Psoas muscle (tissue), 8 donors: ENCODE results near the gene BMP10. TPM values are rescaled to one million over a fixed set of nuclear protein-coding genes. Genes with fewer than 3 reads are reported as not detected.

Source experiments
- ATAC-seq, 4 donors: fragments of 200-7000 bp; cut with Tn5 transposase; one replicate each; pipeline ENCODE4 v1.9.1; 2020; ENCODE audit warnings: moderate library complexity in 3 of 4, mild to moderate bottlenecking in 2 of 4
- DNase-seq, 2 donors: peaks; one replicate each; pipeline ENCODE4 v3.0.0-alpha.2; 2020
- H3K27ac ChIP-seq: fragments of 200-600 bp; one replicate; pipeline ENCODE4 v1.8.0; 2022
- H3K27me3 ChIP-seq, 3 donors: fragments of 200-600 bp in 1 of 3; one replicate each; pipeline versions ENCODE4 v1.6.1 to v1.8.0; 2013 to 2022; ENCODE audit warnings: low read length in 2 of 3, mild to moderate bottlenecking in 2 of 3, moderate library complexity in 1 of 3; ENCODE audit not compliant: insufficient read depth in 3 of 3
- H3K36me3 ChIP-seq, 2 donors: fragments of 200-600 bp in 1 of 2; one replicate each; pipeline versions ENCODE4 v1.6.1 to v1.8.0; 2013 to 2022; ENCODE audit warnings: low read depth in 1 of 2, mild to moderate bottlenecking in 1 of 2, moderate library complexity in 1 of 2; ENCODE audit not compliant: insufficient read depth in 1 of 2
- H3K4me1 ChIP-seq: fragments of 200-600 bp; one replicate; pipeline ENCODE4 v1.8.0; 2022
- H3K4me3 ChIP-seq: fragments of 200-600 bp; one replicate; pipeline ENCODE4 v1.8.0; 2022; ENCODE audit warnings: mild to moderate bottlenecking
- H3K9me3 ChIP-seq: fragments of 200-600 bp; one replicate; pipeline ENCODE4 v1.8.0; 2022
- CTCF ChIP-seq: fragments of 200-600 bp; IDR thresholded peaks from one replicate; pipeline ENCODE4 v1.8.0; 2022; ENCODE audit warnings: antibody characterized with exemption
- WGBS, 3 donors: extraction: QIAGEN DNeasy Blood & Tissue Kit; methylation state at CpG; one replicate each; pipeline versions ENCODE4 v1.1.6 to v1.1.7; 2013; 5-methylcytosine and 5-hydroxymethylcytosine counted together
- intact Hi-C, 2 donors: fragments of 100-400 bp; cut with DNase I; formaldehyde crosslinking; loops; one replicate each; pipeline versions ENCODE4 v1.11.0 to v1.14.2; 2022
- polyA plus RNA-seq, 3 donors: library from polyadenylated mRNA; stranded (reverse); fragments of 200-250 nt; gene quantifications; one replicate each; pipeline ENCODE4 v1.2.3, GENCODE V29; 2013
- total RNA-seq, 4 donors: library from RNA; stranded (reverse); fragmentation: NEBNext Ultra II Directional in 2 of 4; extraction: Animal tissue kit (Norgen Biotek cat#: 25700) in 2 of 4; gene quantifications; one replicate each; pipeline versions ENCODE4 v1.2.1 to v1.2.4, GENCODE V29; 2021 to 2023
- donor health status: healthy with polysubstance abuse.
- donor health status: DM: no; HTN: no; CAD: no; lungs with moderate emphysema.
- donor health status: Bipolar disorder and iron deficiency.
- donor health status: healthy.
- donor health status: DM: yes; HTN: yes; CAD: no.
- donor health status: DM: no; HTN: no; CAD: no.
- donor health status: DM: no; HTN: no; CAD: no.
- donor health status: DM: yes; HTN: yes; CAD: no.

Gene BMP10
- total and polyA plus RNA-seq, 7 donors = 0.17 to 0.27 TPM; not detected in 5

- Histone ChIP-seq H3K27me3 (no peaks in the 10 kb centered on the region), H3K4me1 (peaks cover 28% of the 10 kb centered on the region), H3K27ac (peak overlapping the region; percentile 78), H3K4me3 (no peak overlapping the region), H3K36me3 (no peaks in the 10 kb centered on the region), H3K9me3 (no peaks in the 10 kb centered on the region)
- ATAC-seq (peak; percentile 77 to 87 (median 78)), DNase-seq (peak; percentile 64 to 66)
- 38 to 43% (median 43%) methylated on average over 8 of the region's 8 CpGs for WGBS, 3 donors
- no peak for TF ChIP-seq CTCF
- intact Hi-C loops = loop anchor here in 1 of 2 donors (5.0 kb wide), 1 partner anchor 60 kb away; no protein-coding TSS in a partner anchor
These were observed 38.8 kb downstream of the BMP10 start for GRCh38 chr2:68832233-68832869.

- intact Hi-C loops = loop anchor here in 1 of 2 donors (5.0 kb wide), 1 partner anchor 59 kb away; no protein-coding TSS in a partner anchor
- no peak overlapping the region for H3K4me3 ChIP-seq
- no peak for DNase-seq
- peak overlapping the region; percentile 78 for H3K27ac ChIP-seq
- ATAC-seq = peak in 3 of 4 donors; percentile 13 to 25 (median 16)
- no peaks in the 10 kb centered on the region for H3K36me3 ChIP-seq
- H3K9me3 ChIP-seq = no peaks in the 10 kb centered on the region
- peaks cover 28% of the 10 kb centered on the region for H3K4me1 ChIP-seq
- H3K27me3 ChIP-seq = no peaks in the 10 kb centered on the region
- no peak for TF ChIP-seq CTCF
- 28 to 35% (median 31%) methylated on average over 3 of the region's 3 CpGs for WGBS, 3 donors
These were observed 39.4 kb downstream of the BMP10 start for GRCh38 chr2:68831686-68832232.

GRCh38 chr2:68829749-68830148 lies 41.4 kb downstream of the BMP10 start:
- Histone ChIP-seq H3K36me3 (no peaks in the 10 kb centered on the region), H3K4me1 (peaks cover 28% of the 10 kb centered on the region), H3K9me3 (no peaks in the 10 kb centered on the region), H3K27ac (peak overlapping the region; percentile 48), H3K4me3 (no peak overlapping the region), H3K27me3 (no peaks in the 10 kb centered on the region)
- intact Hi-C loops = loop anchor here in 1 of 2 donors (5.0 kb wide), 1 partner anchor 57 kb away; no protein-coding TSS in a partner anchor
- TF ChIP-seq CTCF = no peak
- ATAC-seq (no peak), DNase-seq (no peak)
- WGBS, 3 donors = 17 to 37% (median 22%) methylated on average over 2 of the region's 2 CpGs

GRCh38 chr2:68828887-68829708 lies 42.1 kb downstream of the BMP10 start:
- TF ChIP-seq CTCF = peak; percentile 8
- Histone ChIP-seq H3K36me3 (no peaks in the 10 kb centered on the region), H3K4me3 (peak overlapping the region; percentile 18), H3K4me1 (peaks cover 28% of the 10 kb centered on the region), H3K27me3 (no peaks in the 10 kb centered on the region), H3K9me3 (no peaks in the 10 kb centered on the region), H3K27ac (peak overlapping the region; percentile 48)
- intact Hi-C loops = no loop called here
- DNase-seq (peak; percentile 94 to 96), ATAC-seq (peak; percentile 46 to 81 (median 74))
- 2 to 3% (median 3%) methylated on average over 10 of the region's 10 CpGs for WGBS, 3 donors
